HG03457 (cell line): ENCODE measurements around the gene TRIM67.
"Not testable (repeated sequence)": the region's sequence is repeated elsewhere in the genome, so short reads cannot be mapped to it uniquely, and the experiment has no call there.

Experiments
- ATAC-seq: cut with Tn5 transposase; IDR thresholded peaks from one replicate; pipeline ENCODE4 v1.9.1; 2021; ENCODE audit warnings: moderate number of reproducible peaks; ENCODE audit not compliant: unreplicated experiment

Gene TRIM67

DNA sequence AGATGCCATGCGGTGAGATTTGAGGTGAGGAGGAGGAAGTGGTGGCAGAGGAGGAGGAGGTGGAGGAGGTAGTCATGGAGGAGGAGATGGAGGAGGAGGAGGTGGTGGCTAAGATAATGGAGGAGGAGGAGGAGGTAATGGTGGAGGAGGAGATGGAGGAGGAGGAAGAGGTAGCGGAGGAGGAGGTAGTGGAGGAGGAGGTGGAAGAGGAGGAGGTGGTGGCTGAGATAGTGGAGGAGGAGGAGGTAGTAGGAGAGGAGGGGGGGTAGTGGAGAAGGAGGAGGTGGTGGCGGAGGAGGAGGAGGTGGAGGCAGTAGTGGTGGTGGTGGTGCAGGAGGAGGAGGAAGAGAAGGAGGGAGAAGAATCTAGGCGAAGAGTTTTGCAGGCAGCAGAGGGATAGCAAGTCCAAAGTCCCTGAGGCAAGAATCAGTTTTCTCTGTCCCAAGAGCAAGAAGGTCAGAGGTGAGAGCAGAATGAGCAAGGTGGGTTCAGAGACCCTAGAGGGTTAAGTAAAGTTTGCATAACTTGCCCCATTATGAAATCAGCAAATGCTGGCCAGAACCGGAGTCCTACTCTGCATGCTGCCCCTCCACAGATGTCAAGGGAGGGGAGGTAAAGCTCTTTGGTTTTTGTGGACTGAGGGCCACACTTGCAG lies 40.2 kb downstream of the TRIM67 start:
- no peak for ATAC-seq

DNA sequence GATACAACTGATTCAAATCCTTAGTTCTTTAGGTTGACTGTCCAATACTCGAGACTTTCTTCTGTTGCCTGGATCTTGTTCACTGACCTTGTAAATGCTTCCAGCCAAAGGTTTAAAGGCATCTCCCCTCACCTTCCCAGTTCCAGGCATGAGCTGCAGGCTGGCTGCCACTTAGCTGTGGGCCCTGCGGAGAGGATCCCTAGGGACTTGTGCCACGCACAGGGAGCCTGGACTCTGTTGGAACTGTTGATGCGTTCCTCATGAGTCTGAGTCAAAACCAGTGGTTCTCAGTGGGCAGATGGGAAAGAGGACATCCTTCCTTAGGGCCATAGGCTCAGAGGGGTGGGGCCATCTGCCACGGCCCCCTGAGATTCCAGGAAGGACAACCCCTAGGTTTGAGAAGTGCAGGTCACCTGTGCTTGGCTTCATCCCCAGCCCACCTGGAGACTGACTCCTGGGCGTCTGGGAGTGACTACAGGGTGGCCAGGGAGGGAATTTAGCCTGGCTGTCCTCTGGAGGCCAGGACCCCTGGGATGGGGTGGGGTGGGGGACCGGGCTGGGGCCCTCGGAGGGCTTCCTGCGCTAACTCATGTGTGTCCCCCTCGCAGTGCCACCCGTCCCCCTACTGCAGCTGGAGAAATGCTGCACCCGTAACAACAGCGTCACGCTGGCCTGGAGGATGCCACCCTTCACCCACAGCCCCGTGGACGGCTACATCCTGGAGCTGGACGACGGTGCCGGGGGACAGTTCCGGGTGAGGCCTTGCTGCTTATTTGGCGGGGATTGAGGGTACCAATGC lies 41.6 kb downstream of the TRIM67 start:
- ATAC-seq: no peak

GRCh38 chr1:231206856-231207255 lies 45.0 kb downstream of the TRIM67 start:
- no peak for ATAC-seq

DNA sequence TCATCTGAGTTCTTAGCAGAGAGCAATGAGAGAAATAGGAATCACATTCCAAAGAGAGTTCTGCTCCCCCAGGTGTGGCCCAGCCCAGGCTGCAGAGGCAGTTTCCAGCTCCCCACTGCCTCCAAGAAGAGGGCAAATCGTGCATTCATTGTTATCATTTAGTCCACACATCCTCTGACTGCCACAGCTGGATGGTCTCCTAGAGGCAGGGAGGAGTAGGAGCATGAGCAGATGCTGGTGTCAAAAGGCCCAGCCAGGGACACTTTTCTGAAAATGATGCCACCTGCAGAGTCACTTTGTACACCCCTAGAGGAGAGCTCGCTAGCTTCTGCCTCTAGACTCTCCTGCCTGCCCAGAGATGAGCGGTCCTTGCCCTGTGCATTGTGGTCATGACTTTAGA lies 45.6 kb downstream of the TRIM67 start:
- ATAC-seq: no peak

DNA sequence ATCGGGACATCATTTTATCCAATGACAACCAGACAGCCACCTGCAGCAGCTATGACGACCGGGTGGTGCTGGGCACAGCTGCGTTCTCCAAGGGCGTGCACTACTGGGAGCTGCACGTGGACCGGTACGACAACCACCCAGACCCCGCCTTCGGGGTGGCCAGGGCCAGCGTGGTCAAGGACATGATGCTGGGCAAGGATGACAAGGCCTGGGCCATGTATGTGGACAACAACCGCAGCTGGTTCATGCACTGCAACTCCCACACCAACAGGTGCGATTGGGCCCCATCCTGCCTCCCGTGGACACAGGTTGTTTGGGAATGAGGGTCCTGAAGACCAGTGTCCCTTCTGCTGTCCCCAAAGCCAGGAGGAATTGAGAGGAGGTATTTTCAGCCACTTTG lies 47.1 kb downstream of the TRIM67 start:
- ATAC-seq: no peak

DNA sequence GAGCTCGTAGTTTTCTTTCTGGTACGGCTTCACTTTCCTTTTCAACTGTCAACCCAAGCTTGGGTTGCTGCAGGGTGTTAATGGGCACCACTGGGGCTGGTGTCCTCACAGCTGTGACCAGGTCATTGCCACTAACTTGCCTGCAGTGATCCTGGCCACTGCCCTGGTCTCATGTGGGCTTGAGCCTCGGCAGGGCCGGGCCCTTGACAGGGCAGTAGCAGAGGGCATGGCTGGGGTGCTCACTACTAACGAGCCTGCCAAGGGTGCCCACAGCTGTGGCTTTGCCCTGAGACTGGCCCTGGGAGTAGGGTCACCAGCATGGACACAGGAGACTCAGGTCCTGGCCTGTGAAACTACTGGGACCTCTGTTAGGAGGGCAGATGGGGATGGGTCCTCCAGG lies 47.7 kb downstream of the TRIM67 start:
- no peak for ATAC-seq

GRCh38 chr1:231210126-231210525 lies 48.3 kb downstream of the TRIM67 start:
- no peak for ATAC-seq

GRCh38 chr1:231211005-231211857 lies 49.4 kb downstream of the TRIM67 start:
- peak; percentile 93 for ATAC-seq

- ATAC-seq: not testable (repeated sequence)
Measured at GRCh38 chr1:231212301-231212700, 50.4 kb downstream of the TRIM67 start.

- no peak for ATAC-seq
Measured at GRCh38 chr1:231213831-231214573, 52.1 kb downstream of the TRIM67 start.

GRCh38 chr1:231214918-231215680 lies 53.2 kb downstream of the TRIM67 start:
- ATAC-seq: no peak

GRCh38 chr1:231215681-231216385 lies 54.0 kb downstream of the TRIM67 start:
- ATAC-seq: no peak

- no peak for ATAC-seq
Measured at GRCh38 chr1:231216498-231216897, 54.6 kb downstream of the TRIM67 start.

- no peak for ATAC-seq
Measured at GRCh38 chr1:231217056-231217455, 55.2 kb downstream of the TRIM67 start.

DNA sequence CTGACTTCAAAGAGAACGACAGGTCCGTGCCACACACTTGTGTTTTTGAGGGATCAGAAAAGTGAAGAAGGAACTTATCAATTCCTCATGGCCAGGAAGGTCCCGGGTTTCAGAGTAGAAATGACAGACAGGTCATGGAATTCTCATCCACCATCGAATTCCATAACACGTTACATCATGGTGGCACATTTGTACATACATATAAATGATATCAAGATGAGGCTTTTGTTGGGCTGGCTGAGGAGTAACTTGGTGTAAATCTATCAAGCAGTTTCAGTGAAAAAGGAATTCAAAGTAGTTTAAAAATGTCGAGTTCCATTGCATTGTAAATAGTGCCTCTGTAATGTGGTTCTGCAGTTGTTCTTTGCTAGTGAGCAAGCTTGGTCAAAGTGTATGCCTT lies 56.2 kb downstream of the TRIM67 start:
- no peak for ATAC-seq

DNA sequence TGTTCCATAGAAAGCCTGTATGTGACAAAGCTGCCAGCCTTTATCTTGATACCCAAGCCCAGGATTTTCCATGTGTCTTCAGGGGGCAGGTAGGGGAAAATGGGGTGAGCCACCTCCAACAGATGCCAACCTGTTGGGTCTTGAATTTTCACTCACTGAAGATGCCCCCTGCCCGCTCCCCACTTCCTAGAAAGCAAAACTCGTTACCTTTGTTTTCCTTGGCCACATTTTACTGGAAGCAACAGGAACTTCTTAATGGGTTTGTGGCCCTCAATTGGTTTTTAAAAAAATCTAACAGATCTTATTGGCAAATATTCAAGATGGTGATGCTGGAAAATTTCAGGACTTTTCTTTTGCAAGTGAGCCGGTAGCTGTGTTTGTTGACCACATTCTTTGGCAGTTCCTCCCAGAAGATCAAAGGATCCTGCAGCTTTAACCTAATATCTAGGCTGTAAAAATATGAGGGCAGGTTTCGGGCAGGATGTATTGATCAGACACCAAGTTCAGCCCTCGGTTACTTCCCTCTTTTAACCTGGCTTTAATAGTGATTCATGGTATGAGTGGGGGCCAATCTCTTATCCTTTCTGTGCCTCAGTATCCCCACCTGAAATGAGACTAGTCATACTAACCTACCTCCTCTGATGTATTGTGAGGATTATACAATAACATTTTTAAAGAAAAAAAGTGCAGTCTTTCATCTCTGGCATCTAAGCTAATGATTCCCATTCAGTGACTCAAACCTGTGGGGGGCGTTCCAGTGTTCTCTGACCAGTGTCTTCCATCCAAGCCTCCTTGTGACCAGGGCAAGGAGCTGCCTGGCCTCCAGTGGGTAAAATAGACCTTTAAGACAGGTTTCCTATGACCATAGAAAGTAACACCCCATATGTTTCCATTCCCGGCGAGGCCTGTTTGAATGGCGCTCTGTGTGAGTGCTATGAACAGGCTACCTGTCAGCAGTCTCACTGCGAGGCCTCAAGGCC lies 57.9 kb downstream of the TRIM67 start:
- no peak for ATAC-seq

GRCh38 chr1:231220801-231221200 lies 58.9 kb downstream of the TRIM67 start:
- no peak for ATAC-seq

GRCh38 chr1:231226156-231226555 lies 64.3 kb downstream of the TRIM67 start:
- no peak for ATAC-seq
